K562 (cell line): ENCODE measurements around the gene KIF3B.

ENCODE experiments used
- BRCA1 ChIP-seq, 2 experiments: fragments of 450-650 bp in 1 of 2; sonication (generic) in 1 of 2; formaldehyde crosslinking in 1 of 2; IDR thresholded peaks; 2 replicates each; pipeline versions ENCODE4 v1.5.0 to v1.6.1; 2017 to 2020; ENCODE audit warnings: mild to moderate bottlenecking in 1 of 2, missing genetic modification reagents in 1 of 2
- FOXK2 ChIP-seq, 2 experiments: fragments of 450-650 bp; IDR thresholded peaks in 1 of 2; conservative IDR thresholded peaks in 1 of 2; 2 replicates each; pipeline ENCODE4 v1.6.1; 2016; ENCODE audit warnings: low read depth in 2 of 2, mild to moderate bottlenecking in 1 of 2
- GTF2E2 ChIP-seq: fragments of 200-800 bp; sonication (Bioruptor generic); IDR thresholded peaks from 2 replicates; pipeline ENCODE4 v1.6.1; 2016; ENCODE audit warnings: missing genetic modification characterization, missing compliant biosample characterization
- GTF2F1 ChIP-seq: IDR thresholded peaks from 2 replicates; pipeline ENCODE4 v1.6.1; 2011; ENCODE audit warnings: low read depth, low read length, improper control_type of control experiment
- MAFK ChIP-seq: IDR thresholded peaks from 2 replicates; pipeline ENCODE4 v1.6.1; 2011; ENCODE audit warnings: low read length, improper control_type of control experiment
- NFIC ChIP-seq: fragments of 450-650 bp; IDR thresholded peaks from 2 replicates; pipeline ENCODE4 v1.6.1; 2017; ENCODE audit warnings: mild to moderate bottlenecking, inconsistent platforms
- SMAD3 ChIP-seq: fragments of 450-650 bp; formaldehyde crosslinking; conservative IDR thresholded peaks from 2 replicates; pipeline ENCODE4 v1.4.0; 2020; ENCODE audit warnings: mild to moderate bottlenecking
- SMC3 ChIP-seq: conservative IDR thresholded peaks from 2 replicates; pipeline ENCODE4 v1.6.1; 2011; ENCODE audit warnings: low read depth, low read length, improper control_type of control experiment; ENCODE audit not compliant: insufficient read depth
- TGIF2 ChIP-seq: sonication (generic); formaldehyde crosslinking; IDR thresholded peaks from 2 replicates; pipeline ENCODE4 v1.8.1; 2022; ENCODE audit warnings: mild to moderate bottlenecking, missing genetic modification reagents, moderate library complexity
- ZFP36 ChIP-seq: fragments of 150-350 bp; IDR thresholded peaks from 2 replicates; pipeline ENCODE4 v1.6.1; 2018; ENCODE audit warnings: low read length, low read depth; ENCODE audit not compliant: partially characterized antibody
- ZNF274 ChIP-seq: IDR thresholded peaks from 2 replicates; pipeline ENCODE4 v1.6.1; 2011; ENCODE audit warnings: low read depth, mild to moderate bottlenecking, low read length, moderate library complexity, borderline replicate concordance
- ZSCAN29 ChIP-seq: fragments of 450-650 bp; IDR thresholded peaks from 2 replicates; pipeline ENCODE4 v1.6.1; 2017
- TF ChIP-seq, protein P1 (sequence below), 3 experiments: IDR thresholded peaks in 2 of 3; conservative IDR thresholded peaks in 1 of 3; 2 replicates each; pipeline ENCODE4 v1.5.1; 2011 to 2012; ENCODE audit warnings: low read length in 3 of 3, mild to moderate bottlenecking in 3 of 3, control low read depth in 2 of 3, improper control_type of control experiment in 1 of 3, inconsistent platforms in 1 of 3, low read depth in 1 of 3, mixed read lengths in 1 of 3, moderate library complexity in 1 of 3; ENCODE audit not compliant: insufficient read depth in 2 of 3
- TF ChIP-seq, protein P2 (sequence below): fragments of 450-650 bp; IDR thresholded peaks from one replicate; pipeline ENCODE4 v1.6.1; 2018; ENCODE audit warnings: mild to moderate bottlenecking, moderate library complexity; ENCODE audit not compliant: partially characterized antibody

DNA sequence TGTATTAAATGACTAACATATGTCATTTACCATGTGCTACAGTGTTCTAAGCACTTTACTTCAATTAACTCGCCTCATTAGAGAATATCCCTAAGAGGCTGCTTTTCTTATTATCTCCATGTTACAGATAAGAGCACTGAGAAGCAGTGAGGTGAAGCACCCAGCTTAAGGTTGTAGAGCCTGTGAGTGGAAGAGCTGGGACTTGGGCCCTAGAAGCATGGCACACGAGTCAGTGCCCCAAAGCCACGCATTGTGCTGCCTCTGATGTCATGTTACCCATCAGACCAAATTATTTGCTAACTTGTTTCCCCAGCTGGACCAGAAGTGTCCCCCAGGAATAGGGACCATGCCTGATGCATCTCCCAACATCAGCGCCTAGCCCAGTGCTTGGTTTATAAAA, 35.6 kb upstream of the KIF3B start:
- TF ChIP-seq GTF2F1 (no peak), MAFK (no peak), ZNF274 (no peak), NFIC (no peak), TGIF2 (CRISPR knock-in tag) (no peak), BRCA1 (IDR thresholded peaks at IDR 0.05) (no peak), BRCA1 (CRISPR knock-in tag; IDR thresholded peaks at IDR 0.05) (no peak), ZFP36 (no peak), SMC3 (no peak), FOXK2 (conservative IDR thresholded peaks at IDR 0.05 in 1 of 2, IDR thresholded peaks at IDR 0.05 in 1 of 2; ENCODE audit: low read depth in 2 of 2) (no peak), SMAD3 (no peak), GTF2E2 (no peak), ZSCAN29 (no peak)
- TF ChIP-seq, protein P1, sequence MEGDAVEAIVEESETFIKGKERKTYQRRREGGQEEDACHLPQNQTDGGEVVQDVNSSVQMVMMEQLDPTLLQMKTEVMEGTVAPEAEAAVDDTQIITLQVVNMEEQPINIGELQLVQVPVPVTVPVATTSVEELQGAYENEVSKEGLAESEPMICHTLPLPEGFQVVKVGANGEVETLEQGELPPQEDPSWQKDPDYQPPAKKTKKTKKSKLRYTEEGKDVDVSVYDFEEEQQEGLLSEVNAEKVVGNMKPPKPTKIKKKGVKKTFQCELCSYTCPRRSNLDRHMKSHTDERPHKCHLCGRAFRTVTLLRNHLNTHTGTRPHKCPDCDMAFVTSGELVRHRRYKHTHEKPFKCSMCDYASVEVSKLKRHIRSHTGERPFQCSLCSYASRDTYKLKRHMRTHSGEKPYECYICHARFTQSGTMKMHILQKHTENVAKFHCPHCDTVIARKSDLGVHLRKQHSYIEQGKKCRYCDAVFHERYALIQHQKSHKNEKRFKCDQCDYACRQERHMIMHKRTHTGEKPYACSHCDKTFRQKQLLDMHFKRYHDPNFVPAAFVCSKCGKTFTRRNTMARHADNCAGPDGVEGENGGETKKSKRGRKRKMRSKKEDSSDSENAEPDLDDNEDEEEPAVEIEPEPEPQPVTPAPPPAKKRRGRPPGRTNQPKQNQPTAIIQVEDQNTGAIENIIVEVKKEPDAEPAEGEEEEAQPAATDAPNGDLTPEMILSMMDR (IDR thresholded peaks at IDR 0.05 in 2 of 3, conservative IDR thresholded peaks at IDR 0.05 in 1 of 3; ENCODE audit: insufficient read depth in 2 of 3, low read depth in 1 of 3, low read length in 3 of 3), result no peak
- TF ChIP-seq, protein P2, sequence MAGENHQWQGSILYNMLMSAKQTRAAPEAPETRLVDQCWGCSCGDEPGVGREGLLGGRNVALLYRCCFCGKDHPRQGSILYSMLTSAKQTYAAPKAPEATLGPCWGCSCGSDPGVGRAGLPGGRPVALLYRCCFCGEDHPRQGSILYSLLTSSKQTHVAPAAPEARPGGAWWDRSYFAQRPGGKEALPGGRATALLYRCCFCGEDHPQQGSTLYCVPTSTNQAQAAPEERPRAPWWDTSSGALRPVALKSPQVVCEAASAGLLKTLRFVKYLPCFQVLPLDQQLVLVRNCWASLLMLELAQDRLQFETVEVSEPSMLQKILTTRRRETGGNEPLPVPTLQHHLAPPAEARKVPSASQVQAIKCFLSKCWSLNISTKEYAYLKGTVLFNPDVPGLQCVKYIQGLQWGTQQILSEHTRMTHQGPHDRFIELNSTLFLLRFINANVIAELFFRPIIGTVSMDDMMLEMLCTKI, result no peak
